Measurements from ENCODE around the gene OSBPL5.

DNA sequence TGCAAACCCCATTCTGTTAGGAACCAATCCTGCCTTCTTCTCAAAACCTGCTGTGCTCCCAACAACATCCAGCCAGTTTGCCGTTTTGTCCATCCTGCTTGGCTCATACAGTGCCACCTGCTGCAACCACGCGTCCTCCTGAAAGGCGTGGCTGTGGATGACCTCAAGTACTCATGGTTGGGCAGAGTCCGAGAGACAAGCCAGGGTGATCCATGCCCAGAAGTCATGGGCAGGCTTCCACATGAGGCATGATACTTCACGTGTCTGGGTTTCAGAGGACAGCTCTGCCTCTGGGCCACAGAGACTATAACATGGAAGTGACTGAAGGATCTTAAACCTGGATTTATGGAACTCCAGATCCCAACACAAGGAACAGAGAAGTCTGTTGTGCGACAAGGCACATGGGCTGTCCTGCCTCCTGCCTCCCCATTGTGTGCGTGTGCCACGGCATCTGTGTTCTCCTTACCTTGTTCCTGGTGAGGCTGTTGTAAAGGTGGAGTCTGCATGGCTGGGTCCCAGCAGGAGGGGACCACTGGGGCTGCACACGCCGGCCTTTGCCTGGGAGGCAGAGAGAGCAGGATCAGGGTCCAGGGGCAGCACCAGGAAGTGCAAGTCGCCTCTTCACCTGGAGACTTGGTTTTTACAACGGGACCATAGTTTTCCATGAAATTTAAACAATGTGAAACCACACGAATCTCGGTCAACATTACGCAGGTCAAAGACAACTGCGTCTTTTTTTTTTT, 123.2 kb downstream of the OSBPL5 start:
- TF ChIP-seq SMC3 (conservative IDR thresholded peaks at IDR 0.05; ENCODE audit: insufficient read depth, low read depth, low read length) (no peak), SETDB1 (IDR thresholded peaks at IDR 0.05; ENCODE audit: low read length) (no peak)
